BLaER1 (cell line): Measurements from ENCODE around the gene SYT3.

ENCODE experiments used
- H3K27ac ChIP-seq: shearing (Covaris generic); formaldehyde crosslinking; 2 replicates; pipeline ENCODE4 v1.8.1; 2022
- H3K27me3 ChIP-seq: shearing (Covaris generic); formaldehyde crosslinking; 2 replicates; pipeline ENCODE4 v1.8.1; 2022
- H3K36me3 ChIP-seq: shearing (Covaris generic); formaldehyde crosslinking; 2 replicates; pipeline ENCODE4 v1.8.1; 2022
- H3K4me1 ChIP-seq: shearing (Covaris generic); formaldehyde crosslinking; 2 replicates; pipeline ENCODE4 v1.8.1; 2022
- H3K4me2 ChIP-seq: shearing (Covaris generic); formaldehyde crosslinking; 2 replicates; pipeline ENCODE4 v1.8.1; 2022
- H3K4me3 ChIP-seq: shearing (Covaris generic); formaldehyde crosslinking; 2 replicates; pipeline ENCODE4 v1.8.1; 2022
- H3K9ac ChIP-seq: shearing (Covaris generic); formaldehyde crosslinking; 2 replicates; pipeline ENCODE4 v1.8.1; 2022
- H3K9me3 ChIP-seq: shearing (Covaris generic); formaldehyde crosslinking; 2 replicates; pipeline ENCODE4 v1.8.1; 2022
- H4K20me1 ChIP-seq: shearing (Covaris generic); formaldehyde crosslinking; 2 replicates; pipeline ENCODE4 v1.8.1; 2022
- Cebpa-rat ChIP-seq: shearing (Covaris generic); IDR thresholded peaks from 2 replicates; pipeline ENCODE4 v1.8.1; 2022

Gene SYT3

DNA sequence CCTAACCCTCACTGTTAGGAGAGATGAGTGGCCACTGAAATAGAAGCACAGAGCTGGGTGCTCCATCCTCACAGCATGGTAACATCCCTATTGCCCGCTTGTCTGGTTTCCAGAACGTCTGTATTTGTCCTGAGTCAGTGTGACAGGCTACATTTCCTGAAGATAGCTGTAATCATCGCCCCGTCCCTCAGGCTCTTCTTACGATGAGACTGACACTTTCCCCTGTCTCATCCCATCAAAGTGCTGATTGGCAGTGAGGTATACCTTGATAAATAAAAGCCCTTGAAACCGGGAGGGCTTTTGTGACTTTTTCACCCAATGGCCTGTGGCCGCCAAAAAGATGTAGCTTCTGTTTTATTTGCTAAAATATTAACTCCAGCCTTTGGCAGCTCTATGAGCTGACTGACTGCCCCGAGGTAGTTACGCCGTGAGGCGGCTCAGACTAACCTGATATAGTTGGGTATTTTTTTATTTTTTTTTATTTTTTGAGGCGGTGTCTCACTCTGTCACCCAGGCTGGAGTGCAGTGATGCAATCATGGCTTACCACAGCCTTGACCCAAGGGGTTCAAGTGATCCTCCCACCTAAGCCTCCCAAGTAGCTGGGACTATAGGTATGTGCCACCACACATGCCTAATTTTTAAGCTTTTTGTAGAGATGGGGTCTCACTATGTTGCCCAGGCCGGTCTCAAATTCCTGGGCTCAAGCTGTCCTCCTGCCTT is 65.8 kb downstream of the SYT3 start:
- Histone ChIP-seq H3K4me2 (0 out of 2 replicates have a peak overlapping the region, but pooled peaks have one; percentile 1), H3K27me3 (peaks cover 13% of the 10 kb centered on the region), H3K4me1 (no peaks in the 10 kb centered on the region), H3K27ac (no peak overlapping the region), H3K9ac (no peak overlapping the region), H3K36me3 (no peaks in the 10 kb centered on the region), H4K20me1 (no peaks in the 10 kb centered on the region), H3K4me3 (no peak overlapping the region), H3K9me3 (no peaks in the 10 kb centered on the region)
- TF ChIP-seq Cebpa-rat = no peak
